MCF 10A (cell line): ENCODE data around the gene NCEH1. TPM values are rescaled to one million over a fixed set of nuclear protein-coding genes. Genes with fewer than 3 reads are reported as not detected.

Source experiments
- BruUV-seq: library from RNA; stranded (reverse); fragments of 400-500 nt; replicated peaks from 2 replicates; lab custom pipeline; 2021; lab: Mats Ljungman, UMichigan
- CTCF ChIA-PET: fragments of 300-600 bp; sonication (Branson Sonifier 250); formaldehyde crosslinking; extraction: SDS; loops from one replicate; lab custom pipeline; 2021; ENCODE audit warnings: antibody characterized with exemption, inconsistent platforms; lab: Yijun Ruan, JAX
- POLR2A ChIA-PET: fragments of 300-600, 350-650 bp; sonication (Branson Sonifier 250); formaldehyde crosslinking; extraction: SDS; loops from one replicate; lab custom pipeline; 2020; ENCODE audit warnings: antibody characterized with exemption, inconsistent platforms; lab: Yijun Ruan, JAX
- DNase-seq: peaks from one replicate; pipeline ENCODE4 v3.0.0-alpha.2; 2018; ENCODE audit not compliant: unreplicated experiment
- H3K27ac Mint-ChIP-seq: one replicate; pipeline ENCODE4 v1.8.0; 2022; ENCODE audit warnings: mild to moderate bottlenecking, low read depth, mixed read lengths; ENCODE audit not compliant: unreplicated experiment
- H3K27me3 Mint-ChIP-seq: one replicate; pipeline ENCODE4 v1.8.0; 2022; ENCODE audit warnings: mixed read lengths; ENCODE audit not compliant: insufficient read depth, unreplicated experiment
- H3K36me3 Mint-ChIP-seq: one replicate; pipeline ENCODE4 v1.8.0; 2022; ENCODE audit warnings: mild to moderate bottlenecking, moderate library complexity, mixed read lengths; ENCODE audit not compliant: insufficient read depth, unreplicated experiment
- H3K4me1 Mint-ChIP-seq: one replicate; pipeline ENCODE4 v1.8.0; 2022; ENCODE audit warnings: mixed read lengths; ENCODE audit not compliant: insufficient read depth, unreplicated experiment
- H3K4me3 Mint-ChIP-seq: one replicate; pipeline ENCODE4 v1.8.0; 2022; ENCODE audit warnings: mild to moderate bottlenecking, moderate library complexity, mixed read lengths; ENCODE audit not compliant: unreplicated experiment
- H3K9me3 Mint-ChIP-seq: one replicate; pipeline ENCODE4 v1.8.0; 2022; ENCODE audit warnings: mixed read lengths; ENCODE audit not compliant: unreplicated experiment
- intact Hi-C: fragments of 100-400 bp; cut with micrococcal nuclease; formaldehyde crosslinking; loops from 2 replicates; pipeline ENCODE4 v1.14.1; 2022
- total RNA-seq: library from RNA; stranded (reverse); gene quantifications from 2 replicates; pipeline ENCODE4 v1.2.3, GENCODE V29; 2022
- TF ChIP-seq, protein P1 (sequence below): fragments of 200-600 bp; IDR thresholded peaks from one replicate; pipeline ENCODE4 v1.8.0; 2022; ENCODE audit warnings: antibody characterized with exemption, mild to moderate bottlenecking; ENCODE audit not compliant: unreplicated experiment

The NCEH1 gene
- total RNA-seq, 1 experiment from 2014 or later = 28.8 TPM

GRCh38 chr3:172713316-172713715 is 2.4 kb upstream of the NCEH1 start:
- H3K9me3 Mint-ChIP-seq = no peaks in the 10 kb centered on the region
- intact Hi-C loops = no loop called here
- CTCF ChIA-PET = interaction anchor here (0.5 to 10.5 kb wide), 10 partner anchors 26 to 1298 kb away, joined by 3 to 212 read pairs (median 4); partner anchors contain the start of gene ECT2
- TF ChIP-seq, protein P1, sequence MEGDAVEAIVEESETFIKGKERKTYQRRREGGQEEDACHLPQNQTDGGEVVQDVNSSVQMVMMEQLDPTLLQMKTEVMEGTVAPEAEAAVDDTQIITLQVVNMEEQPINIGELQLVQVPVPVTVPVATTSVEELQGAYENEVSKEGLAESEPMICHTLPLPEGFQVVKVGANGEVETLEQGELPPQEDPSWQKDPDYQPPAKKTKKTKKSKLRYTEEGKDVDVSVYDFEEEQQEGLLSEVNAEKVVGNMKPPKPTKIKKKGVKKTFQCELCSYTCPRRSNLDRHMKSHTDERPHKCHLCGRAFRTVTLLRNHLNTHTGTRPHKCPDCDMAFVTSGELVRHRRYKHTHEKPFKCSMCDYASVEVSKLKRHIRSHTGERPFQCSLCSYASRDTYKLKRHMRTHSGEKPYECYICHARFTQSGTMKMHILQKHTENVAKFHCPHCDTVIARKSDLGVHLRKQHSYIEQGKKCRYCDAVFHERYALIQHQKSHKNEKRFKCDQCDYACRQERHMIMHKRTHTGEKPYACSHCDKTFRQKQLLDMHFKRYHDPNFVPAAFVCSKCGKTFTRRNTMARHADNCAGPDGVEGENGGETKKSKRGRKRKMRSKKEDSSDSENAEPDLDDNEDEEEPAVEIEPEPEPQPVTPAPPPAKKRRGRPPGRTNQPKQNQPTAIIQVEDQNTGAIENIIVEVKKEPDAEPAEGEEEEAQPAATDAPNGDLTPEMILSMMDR = no peak
- no peak overlapping the region for H3K4me3 Mint-ChIP-seq
- BruUV-seq = no TSS peak
- peaks cover 8% of the 10 kb centered on the region for H3K4me1 Mint-ChIP-seq
- H3K36me3 Mint-ChIP-seq = no peaks in the 10 kb centered on the region
- POLR2A ChIA-PET = interaction anchor here (1.1 to 2.6 kb wide), 3 partner anchors 13 to 38 kb away, joined by 6 to 16 read pairs (median 9); partner anchors contain the start of gene ECT2
- DNase-seq = no peak
- no peaks in the 10 kb centered on the region for H3K27me3 Mint-ChIP-seq
- no peak overlapping the region for H3K27ac Mint-ChIP-seq

DNA sequence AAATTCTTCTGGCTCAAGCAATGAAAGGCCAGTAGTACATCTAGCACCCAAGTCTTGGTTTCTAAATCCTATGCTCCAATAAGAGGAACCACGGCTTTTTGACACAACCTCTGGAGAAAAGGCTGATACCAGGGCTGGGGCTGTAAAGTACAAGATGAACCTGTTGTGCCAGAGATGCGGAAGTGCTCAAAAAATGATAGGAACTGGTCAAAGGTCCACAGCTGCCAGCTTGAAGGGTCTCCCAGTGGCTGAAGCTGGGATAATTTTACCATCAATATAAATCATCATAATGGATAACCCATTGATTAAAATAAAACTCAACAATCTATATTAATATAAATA is 558 bp upstream of the NCEH1 start:
- peaks cover 5% of the 10 kb centered on the region for H3K36me3 Mint-ChIP-seq
- TF ChIP-seq, protein P1 = no peak
- peak overlapping the region; percentile 84 for H3K27ac Mint-ChIP-seq
- no peak for DNase-seq
- intact Hi-C loops = loop anchor here (1.0 kb wide), 3 partner anchors 31 to 39 kb away; partner anchors contain the start of gene ECT2
- peaks cover 8% of the 10 kb centered on the region for H3K4me1 Mint-ChIP-seq
- no peaks in the 10 kb centered on the region for H3K9me3 Mint-ChIP-seq
- no peaks in the 10 kb centered on the region for H3K27me3 Mint-ChIP-seq
- POLR2A ChIA-PET = interaction anchor here (0.8 to 5.8 kb wide), 13 partner anchors 11 to 46 kb away, joined by 3 to 89 read pairs (median 10); partner anchors contain the start of gene ECT2
- TSS peak; percentile 92 for BruUV-seq
- CTCF ChIA-PET = interaction anchor here (0.7 to 10.5 kb wide), 23 partner anchors 9 to 717 kb away, joined by 3 to 212 read pairs (median 5); partner anchors contain the start of gene ECT2
- peak overlapping the region; percentile 94 for H3K4me3 Mint-ChIP-seq

DNA sequence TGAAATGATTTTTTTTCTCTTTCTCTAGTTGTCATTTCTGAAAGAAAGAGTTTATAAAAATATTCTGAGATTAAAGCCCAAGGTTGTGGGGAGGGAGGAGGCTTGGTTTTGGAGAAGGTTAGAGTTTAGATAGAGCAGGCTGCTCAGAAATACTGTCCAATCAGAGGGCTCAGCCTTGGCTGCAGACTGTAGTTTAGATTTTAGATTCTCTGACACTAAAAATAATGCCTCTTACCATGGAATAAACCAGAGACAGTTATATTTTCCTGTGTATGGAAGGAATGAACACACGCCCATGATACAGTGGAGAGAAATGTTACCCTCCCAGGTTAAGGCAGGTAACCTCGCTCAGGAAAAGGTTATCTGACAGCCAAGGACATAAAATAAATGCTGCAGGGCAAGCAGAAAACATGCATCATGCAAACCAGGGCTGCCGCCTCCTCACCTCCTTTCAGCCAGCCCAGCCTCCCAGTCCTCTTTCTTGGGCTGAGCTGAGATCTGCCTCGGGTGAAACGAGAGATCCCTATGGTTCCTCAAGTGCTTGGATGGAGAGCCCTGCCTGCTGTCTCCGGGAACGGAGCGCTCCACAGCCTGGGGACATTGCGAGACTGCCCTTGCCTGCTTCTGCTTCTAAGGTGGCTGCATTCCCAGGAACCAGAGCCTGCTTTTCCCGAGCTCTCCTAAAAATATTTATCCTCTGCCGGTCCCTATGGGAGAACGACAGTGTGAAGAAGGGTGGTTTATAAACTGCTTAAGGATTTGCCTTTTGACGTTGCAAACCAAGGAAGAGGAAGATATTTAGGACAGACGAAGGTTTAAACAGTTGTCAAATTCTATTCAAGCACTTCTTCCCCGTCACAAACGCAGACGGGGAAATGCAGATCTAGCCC is 848 bp downstream of the NCEH1 start:
- DNase-seq = peak; percentile 44
- Mint-ChIP-seq H3K27ac (peak overlapping the region; percentile 84), H3K36me3 (peaks cover 5% of the 10 kb centered on the region), H3K4me3 (peak overlapping the region; percentile 94), H3K9me3 (no peaks in the 10 kb centered on the region), H3K4me1 (peaks cover 8% of the 10 kb centered on the region), H3K27me3 (no peaks in the 10 kb centered on the region)
- intact Hi-C loops = no loop called here
- BruUV-seq = no TSS peak
- ChIA-PET POLR2A (interaction anchor here (0.8 to 5.8 kb wide), 15 partner anchors 10 to 196 kb away, joined by 3 to 89 read pairs (median 10); partner anchors contain the start of gene ECT2), CTCF (interaction anchor here (0.5 to 10.5 kb wide), 23 partner anchors 9 to 668 kb away, joined by 3 to 212 read pairs (median 5); partner anchors contain the start of gene ECT2)
- TF ChIP-seq, protein P1 = no peak
